K562 treated with DMSO at 1 percent for 12 hours (cell line): Measurements from ENCODE around the gene NEK1. TPM values are rescaled to one million over a fixed set of nuclear protein-coding genes. Genes with fewer than 3 reads are reported as not detected.

Experiments
- total RNA-seq: library from RNA; unstranded; fragments of 300-600 nt; gene quantifications from 2 replicates; pipeline ENCODE4 v1.2.3, GENCODE V29; 2022; ENCODE audit not compliant: insufficient read depth

NEK1 gene, protein sequence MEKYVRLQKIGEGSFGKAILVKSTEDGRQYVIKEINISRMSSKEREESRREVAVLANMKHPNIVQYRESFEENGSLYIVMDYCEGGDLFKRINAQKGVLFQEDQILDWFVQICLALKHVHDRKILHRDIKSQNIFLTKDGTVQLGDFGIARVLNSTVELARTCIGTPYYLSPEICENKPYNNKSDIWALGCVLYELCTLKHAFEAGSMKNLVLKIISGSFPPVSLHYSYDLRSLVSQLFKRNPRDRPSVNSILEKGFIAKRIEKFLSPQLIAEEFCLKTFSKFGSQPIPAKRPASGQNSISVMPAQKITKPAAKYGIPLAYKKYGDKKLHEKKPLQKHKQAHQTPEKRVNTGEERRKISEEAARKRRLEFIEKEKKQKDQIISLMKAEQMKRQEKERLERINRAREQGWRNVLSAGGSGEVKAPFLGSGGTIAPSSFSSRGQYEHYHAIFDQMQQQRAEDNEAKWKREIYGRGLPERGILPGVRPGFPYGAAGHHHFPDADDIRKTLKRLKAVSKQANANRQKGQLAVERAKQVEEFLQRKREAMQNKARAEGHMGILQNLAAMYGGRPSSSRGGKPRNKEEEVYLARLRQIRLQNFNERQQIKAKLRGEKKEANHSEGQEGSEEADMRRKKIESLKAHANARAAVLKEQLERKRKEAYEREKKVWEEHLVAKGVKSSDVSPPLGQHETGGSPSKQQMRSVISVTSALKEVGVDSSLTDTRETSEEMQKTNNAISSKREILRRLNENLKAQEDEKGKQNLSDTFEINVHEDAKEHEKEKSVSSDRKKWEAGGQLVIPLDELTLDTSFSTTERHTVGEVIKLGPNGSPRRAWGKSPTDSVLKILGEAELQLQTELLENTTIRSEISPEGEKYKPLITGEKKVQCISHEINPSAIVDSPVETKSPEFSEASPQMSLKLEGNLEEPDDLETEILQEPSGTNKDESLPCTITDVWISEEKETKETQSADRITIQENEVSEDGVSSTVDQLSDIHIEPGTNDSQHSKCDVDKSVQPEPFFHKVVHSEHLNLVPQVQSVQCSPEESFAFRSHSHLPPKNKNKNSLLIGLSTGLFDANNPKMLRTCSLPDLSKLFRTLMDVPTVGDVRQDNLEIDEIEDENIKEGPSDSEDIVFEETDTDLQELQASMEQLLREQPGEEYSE (N-terminal part only)
- total RNA-seq = 5.5 and 13.9 TPM in 2 replicates

DNA sequence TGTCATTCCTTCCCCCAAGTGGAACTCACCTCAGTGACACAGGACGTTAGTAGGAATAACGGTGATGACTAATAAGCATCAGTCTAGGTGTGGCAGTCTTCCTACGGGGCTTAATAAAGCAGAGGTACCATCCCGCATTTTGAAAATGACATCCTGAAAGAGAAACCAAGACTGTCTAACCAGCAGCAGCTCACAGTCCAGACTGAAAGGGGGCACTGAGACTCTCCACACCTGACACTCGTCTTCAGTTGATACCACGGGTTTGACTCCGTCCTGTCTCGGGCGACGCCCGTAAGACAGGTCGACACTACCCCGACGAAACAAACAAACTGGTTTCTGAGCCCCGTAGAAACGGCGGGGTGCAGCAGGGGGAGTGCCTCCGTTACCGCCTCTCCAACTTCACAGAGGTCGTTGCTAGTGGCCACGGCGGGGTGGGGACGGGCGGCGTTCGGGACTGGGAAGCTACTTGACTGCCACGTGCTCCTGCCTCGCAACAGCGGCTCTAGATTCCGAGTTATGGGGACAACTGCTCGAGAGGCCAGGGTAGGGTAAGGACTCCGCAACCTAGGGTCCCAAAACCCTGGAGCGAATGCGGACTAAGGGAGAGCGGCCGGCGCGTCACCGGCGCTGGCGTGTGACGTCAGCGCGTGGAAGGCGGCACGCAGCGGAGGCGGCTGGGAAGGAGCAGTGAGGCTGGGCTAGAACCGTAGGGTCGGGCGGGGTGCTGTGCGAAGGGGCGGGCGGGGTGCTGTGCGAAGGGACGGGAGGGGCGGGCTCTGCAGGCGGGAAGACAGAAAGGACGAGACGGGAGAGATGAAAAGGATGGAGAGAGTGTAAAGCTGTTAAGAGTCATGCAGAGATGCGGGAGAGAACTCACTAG is at the start of gene NEK1:
NEK1 (minus strand) TSS at position 593 of the 880 bp plus-strand sequence. CDS start 9,953 bp downstream, outside the sequence.

DNA sequence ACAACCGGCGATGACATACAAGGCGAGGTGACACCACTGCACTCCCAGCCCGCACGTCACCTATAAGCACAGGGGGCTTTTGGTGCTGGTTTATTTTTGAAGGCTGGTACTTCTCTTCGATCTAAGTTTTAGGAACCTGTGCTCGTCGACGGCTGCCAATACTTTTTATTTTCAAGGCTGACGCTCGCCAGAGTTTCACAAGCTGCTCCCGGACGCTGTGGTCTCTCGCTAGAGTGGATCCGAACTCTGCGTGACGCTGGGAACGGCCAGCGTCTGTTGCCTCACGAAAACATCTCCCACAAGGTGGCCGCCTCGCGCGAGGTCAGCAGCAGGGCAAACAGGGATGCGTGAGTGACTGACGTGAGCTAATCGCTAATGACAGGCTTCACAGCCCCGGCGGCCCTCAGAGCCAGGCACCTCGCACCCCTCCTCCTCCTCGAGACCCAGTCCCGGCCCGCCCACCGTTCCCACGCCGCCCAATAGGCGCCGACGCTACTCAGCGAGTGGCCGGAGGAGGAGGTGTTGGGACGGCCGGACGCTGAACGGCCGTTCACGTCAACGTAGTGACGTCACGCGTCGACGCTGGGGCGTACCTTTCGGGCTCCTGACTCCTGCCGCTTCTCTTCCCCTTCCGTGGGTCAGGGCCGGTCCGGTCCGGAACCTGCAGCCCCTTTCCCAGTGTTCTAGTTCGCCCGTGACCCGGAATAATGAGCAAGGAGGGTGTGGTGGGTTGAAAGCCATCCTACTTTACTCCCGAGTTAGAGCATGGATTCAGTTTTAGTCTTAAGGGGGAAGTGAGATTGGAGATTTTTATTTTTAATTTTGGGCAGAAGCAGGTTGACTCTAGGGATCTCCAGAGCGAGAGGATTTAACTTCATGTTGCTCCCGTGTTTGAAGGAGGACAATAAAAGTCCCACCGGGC is 7.8 kb upstream of the NEK1 start, which contains the start of gene CLCN3:
CLCN3 (plus strand) TSS at position 621 of the 922 bp plus-strand sequence. CDS start 15,351 bp downstream, outside the sequence.

Other genes starting within 250 kb of the NEK1 start
- gene CLCN3, start 8.0 kb upstream of the NEK1 start, total RNA-seq = 10.1 and 38.9 TPM in 2 replicates
- 42.6 and 51.9 TPM in 2 replicates for gene HPF1, start 145.4 kb upstream of the NEK1 start, total RNA-seq